Ectodermal cell (in vitro differentiated cells): ENCODE measurements around the gene SMARCA5.

Experiments used
- H3K27ac ChIP-seq: 2 replicates; pipeline ENCODE4 v1.7.0; 2013; ENCODE audit warnings: mild to moderate bottlenecking, low read depth, low read length; ENCODE audit not compliant: insufficient read depth, poor library complexity, severe bottlenecking
- H3K27me3 ChIP-seq: 2 replicates; pipeline ENCODE4 v1.7.0; 2013; ENCODE audit warnings: mild to moderate bottlenecking, low read length; ENCODE audit not compliant: insufficient read depth, control insufficient read depth, poor library complexity, severe bottlenecking
- H3K36me3 ChIP-seq: one replicate; pipeline ENCODE4 v1.7.0; 2013; ENCODE audit warnings: low read length; ENCODE audit not compliant: control insufficient read depth, insufficient read depth
- H3K4me1 ChIP-seq: one replicate; pipeline ENCODE4 v1.7.0; 2013; ENCODE audit warnings: low read length; ENCODE audit not compliant: control insufficient read depth, insufficient read depth
- H3K4me3 ChIP-seq: 2 replicates; pipeline ENCODE4 v1.7.0; 2013; ENCODE audit warnings: low read depth, low read length, control low read depth; ENCODE audit not compliant: insufficient read depth
- H3K9me3 ChIP-seq: 2 replicates; pipeline ENCODE4 v1.7.0; 2013; ENCODE audit warnings: mild to moderate bottlenecking, low read length, moderate library complexity; ENCODE audit not compliant: control insufficient read depth
- WGBS, 2 experiments: methylation state at CpG; one replicate each; pipeline ENCODE4 v1.1.7; 2013; ENCODE audit warnings: missing lambda C conversion rate in 2 of 2; 5-methylcytosine and 5-hydroxymethylcytosine counted together

The SMARCA5 gene

DNA sequence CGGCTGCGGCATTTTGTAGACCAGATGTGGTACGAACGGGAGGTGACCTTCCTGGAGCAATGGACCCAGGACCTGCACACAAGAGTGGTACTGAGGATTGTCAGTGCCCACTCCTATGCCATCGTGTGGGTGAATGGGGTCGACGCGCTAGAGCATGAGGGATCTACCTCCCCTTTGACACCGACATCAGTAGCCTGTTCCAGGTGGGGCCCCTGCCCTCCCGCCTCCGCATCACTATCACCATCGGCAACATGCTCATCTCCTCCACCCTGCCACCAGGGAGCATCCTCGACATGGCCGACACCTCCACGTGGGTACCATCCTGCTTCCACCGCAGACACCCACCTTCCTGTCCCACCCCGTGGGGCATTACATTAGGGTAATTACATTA lies 46.2 kb downstream of the SMARCA5 start:
- H3K4me3 ChIP-seq: peak overlapping the region; percentile 38
- H3K4me1 ChIP-seq: no peaks in the 10 kb centered on the region
- H3K36me3 ChIP-seq: no peaks in the 10 kb centered on the region
- H3K27ac ChIP-seq: no peak overlapping the region
- peaks cover 9% of the 10 kb centered on the region for H3K27me3 ChIP-seq
- H3K9me3 ChIP-seq: no peaks in the 10 kb centered on the region
- 78 to 84% methylated on average over 15 to 16 of the region's 17 CpGs for WGBS, 2 experiments

DNA sequence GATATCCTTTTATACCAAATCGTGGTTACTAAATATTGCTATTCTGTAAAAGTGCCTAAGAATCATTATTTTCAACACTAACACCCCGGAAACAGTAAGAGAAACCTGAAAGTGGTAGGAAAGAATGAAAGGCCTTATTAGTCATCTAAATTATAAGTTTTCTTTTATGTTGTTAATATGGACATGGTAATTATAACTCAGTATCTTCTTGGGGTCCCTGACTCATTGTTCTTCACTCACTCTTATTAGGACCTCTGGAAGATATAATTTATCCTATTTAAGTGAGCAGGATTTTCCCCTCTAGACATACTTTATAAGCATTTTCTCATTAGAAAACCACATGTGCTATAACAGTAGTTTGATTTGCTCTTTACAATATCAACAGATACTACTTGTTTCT lies 51.0 kb downstream of the SMARCA5 start:
- no peaks in the 10 kb centered on the region for H3K36me3 ChIP-seq
- no peak overlapping the region for H3K27ac ChIP-seq
- peaks cover 6% of the 10 kb centered on the region for H3K27me3 ChIP-seq
- no peaks in the 10 kb centered on the region for H3K4me1 ChIP-seq
- no peak overlapping the region for H3K4me3 ChIP-seq
- 88% methylated on average over 1 of the region's 2 CpGs; no CpG with 5 or more reads in 1 of the 2 experiments for WGBS, 2 experiments
- no peaks in the 10 kb centered on the region for H3K9me3 ChIP-seq

DNA sequence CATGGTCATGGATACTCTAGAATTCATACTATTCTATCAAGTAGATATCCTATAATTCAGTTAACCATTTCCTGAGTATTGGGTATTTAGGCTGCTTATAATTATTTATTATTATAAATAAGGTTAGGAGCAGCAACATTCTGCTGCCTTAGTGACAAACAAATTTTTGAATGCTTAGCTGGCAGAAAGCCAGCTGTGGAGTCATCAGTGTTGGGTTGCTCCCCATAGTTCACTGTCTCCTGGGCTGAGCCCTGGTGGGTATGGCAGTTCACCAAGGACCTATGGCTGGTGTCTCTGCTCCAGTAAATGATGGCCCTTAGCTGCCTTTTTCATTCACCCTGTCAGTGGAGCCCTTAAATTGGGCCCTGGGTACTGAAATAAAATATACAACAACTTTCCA lies 61.8 kb downstream of the SMARCA5 start:
- no peak overlapping the region for H3K27ac ChIP-seq
- H3K27me3 ChIP-seq: no peaks in the 10 kb centered on the region
- H3K9me3 ChIP-seq: no peaks in the 10 kb centered on the region
- no peaks in the 10 kb centered on the region for H3K36me3 ChIP-seq
- H3K4me1 ChIP-seq: no peaks in the 10 kb centered on the region
- no peak overlapping the region for H3K4me3 ChIP-seq

DNA sequence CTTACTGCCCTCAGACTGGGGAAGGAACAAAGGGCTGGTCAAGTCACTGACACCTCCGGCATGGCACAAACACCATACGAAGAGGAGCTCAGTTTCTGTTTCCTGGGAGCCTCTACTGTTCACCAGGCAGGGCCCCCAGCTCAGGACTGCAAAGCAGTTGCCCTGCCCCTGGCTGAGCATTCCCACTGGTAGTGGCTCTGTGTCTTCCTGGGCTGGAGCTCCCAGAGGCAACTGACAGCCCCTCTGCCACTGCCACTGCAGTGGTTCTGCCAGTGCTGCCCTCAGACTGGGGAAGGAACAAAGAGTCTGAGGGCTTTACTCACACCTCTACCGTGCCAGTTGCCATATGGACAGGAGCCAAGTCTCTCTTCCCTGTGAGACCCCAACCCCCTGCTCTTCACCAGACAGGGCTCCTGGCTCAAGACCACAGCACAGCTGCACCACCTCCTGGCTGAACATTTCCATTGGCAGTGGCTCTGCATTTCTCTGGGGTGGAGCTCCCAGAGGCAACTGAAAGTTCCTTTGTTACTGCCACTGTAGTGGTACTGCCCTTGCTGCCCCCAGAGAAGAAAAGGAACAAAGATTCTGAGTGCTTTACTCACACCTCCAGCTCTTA lies 67.9 kb downstream of the SMARCA5 start:
- Histone ChIP-seq H3K4me3 (no peak overlapping the region), H3K4me1 (no peaks in the 10 kb centered on the region), H3K9me3 (peaks cover 4% of the 10 kb centered on the region), H3K36me3 (no peaks in the 10 kb centered on the region), H3K27ac (no peak overlapping the region), H3K27me3 (no peaks in the 10 kb centered on the region)
- WGBS, 2 experiments: 90 to 91% methylated on average over 3 of the region's 3 CpGs

DNA sequence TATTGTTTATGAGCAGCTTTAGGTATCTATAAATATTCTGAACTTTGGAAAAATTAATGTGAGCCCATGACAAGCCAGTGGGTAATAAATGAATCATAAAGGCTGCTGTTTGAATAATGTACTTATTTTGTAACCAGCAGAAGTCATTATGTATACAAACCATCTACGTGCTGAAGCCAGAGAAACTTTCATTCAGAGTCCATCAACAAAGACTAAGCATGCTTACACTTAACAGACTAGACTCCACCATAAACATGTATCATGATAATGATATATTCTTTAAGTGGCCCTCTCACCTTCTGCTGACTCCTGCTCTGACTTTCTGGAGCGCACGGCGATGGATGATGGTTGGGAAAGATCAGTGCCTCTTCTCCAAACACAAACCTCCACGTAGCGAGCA lies 72.0 kb downstream of the SMARCA5 start:
- 94 to 95% methylated on average over 6 of the region's 6 CpGs for WGBS, 2 experiments
- peaks cover 4% of the 10 kb centered on the region for H3K9me3 ChIP-seq
- no peak overlapping the region for H3K27ac ChIP-seq
- H3K4me1 ChIP-seq: no peaks in the 10 kb centered on the region
- no peaks in the 10 kb centered on the region for H3K27me3 ChIP-seq
- no peaks in the 10 kb centered on the region for H3K36me3 ChIP-seq
- no peak overlapping the region for H3K4me3 ChIP-seq

DNA sequence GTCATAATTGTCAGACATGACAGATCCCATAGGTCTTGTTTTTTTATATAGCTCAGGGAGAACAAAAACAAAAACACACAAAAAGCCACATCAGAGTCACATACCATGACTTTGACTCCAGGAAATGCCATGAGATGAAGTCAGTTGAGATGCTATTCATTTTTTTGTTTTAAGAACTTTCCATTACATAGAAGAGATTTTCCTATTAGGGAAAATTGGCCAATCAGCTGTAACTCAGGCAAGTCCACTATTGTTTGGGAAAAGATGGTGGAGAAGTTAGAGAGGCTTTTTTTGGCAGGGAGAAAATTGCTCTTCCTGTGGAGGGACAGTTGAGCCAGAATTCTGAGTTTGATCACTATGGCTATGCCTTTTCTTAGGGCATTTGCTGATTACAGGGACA lies 72.6 kb downstream of the SMARCA5 start:
- Histone ChIP-seq H3K27me3 (no peaks in the 10 kb centered on the region), H3K27ac (no peak overlapping the region), H3K4me3 (no peak overlapping the region), H3K9me3 (peaks cover 4% of the 10 kb centered on the region), H3K36me3 (no peaks in the 10 kb centered on the region), H3K4me1 (no peaks in the 10 kb centered on the region)

DNA sequence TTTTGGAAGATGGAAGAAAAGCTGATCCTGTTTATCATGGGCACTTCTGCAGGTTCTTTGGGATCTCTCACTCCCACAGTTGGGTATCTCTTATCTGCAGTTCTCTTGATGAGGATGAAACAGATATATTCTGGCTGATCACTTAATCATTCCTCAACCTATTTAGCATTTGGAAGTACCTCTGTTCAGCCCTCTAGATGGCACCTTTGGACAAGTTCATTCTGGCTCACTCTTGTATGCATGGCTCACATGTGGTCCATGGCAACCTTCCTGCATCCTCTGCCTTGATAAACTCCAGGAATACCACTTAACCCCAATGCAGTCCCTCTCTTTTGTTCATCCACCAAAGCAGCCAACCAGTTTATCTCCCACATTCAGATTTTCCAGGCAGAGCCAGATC lies 74.2 kb downstream of the SMARCA5 start:
- Histone ChIP-seq H3K9me3 (peaks cover 4% of the 10 kb centered on the region), H3K4me3 (no peak overlapping the region), H3K27ac (no peak overlapping the region), H3K4me1 (no peaks in the 10 kb centered on the region), H3K27me3 (no peaks in the 10 kb centered on the region), H3K36me3 (no peaks in the 10 kb centered on the region)

DNA sequence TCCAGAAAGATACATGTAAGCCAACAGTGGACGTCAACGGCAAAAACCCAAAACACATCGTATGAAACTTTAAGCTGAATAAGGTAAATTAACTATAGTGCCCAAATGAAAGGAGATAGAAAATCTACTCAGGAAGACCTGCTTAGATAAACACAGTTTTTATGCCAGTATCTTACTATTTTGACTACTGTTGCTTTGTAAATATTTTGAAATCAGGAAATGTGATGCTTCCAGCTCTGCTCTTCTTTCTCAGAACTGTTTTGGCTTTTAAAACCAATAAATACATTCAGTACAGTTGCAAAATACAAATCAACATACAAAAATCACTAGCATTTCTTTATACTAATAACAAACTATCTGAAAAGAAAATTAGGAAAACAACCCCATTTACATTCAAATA lies 83.8 kb downstream of the SMARCA5 start:
- Histone ChIP-seq H3K4me1 (no peaks in the 10 kb centered on the region), H3K36me3 (no peaks in the 10 kb centered on the region), H3K27ac (no peak overlapping the region), H3K4me3 (no peak overlapping the region), H3K27me3 (no peaks in the 10 kb centered on the region), H3K9me3 (no peaks in the 10 kb centered on the region)
- WGBS, 2 experiments: 91 to 100% methylated on average over 2 to 3 of the region's 3 CpGs

DNA sequence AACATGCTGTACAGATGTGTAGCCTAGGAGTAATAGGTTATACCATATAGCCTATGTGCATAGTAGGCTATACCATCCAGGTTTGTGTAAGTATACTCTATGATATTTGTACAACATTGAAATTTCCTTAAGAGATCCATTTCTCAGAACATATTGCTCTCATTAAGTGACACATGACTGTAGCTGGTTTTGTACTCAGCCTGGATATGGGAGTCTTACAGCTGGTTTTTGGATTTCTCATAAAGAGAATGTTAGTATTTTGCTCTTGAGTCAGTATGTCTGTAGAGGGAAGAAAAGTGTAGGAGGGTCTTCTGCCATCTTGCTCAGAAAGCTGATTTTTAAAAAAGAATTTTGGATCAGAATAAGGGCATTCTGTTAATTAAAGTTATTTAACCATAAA lies 85.3 kb downstream of the SMARCA5 start:
- no peak overlapping the region for H3K4me3 ChIP-seq
- H3K27ac ChIP-seq: no peak overlapping the region
- H3K9me3 ChIP-seq: no peaks in the 10 kb centered on the region
- H3K4me1 ChIP-seq: no peaks in the 10 kb centered on the region
- H3K36me3 ChIP-seq: no peaks in the 10 kb centered on the region
- H3K27me3 ChIP-seq: no peaks in the 10 kb centered on the region

DNA sequence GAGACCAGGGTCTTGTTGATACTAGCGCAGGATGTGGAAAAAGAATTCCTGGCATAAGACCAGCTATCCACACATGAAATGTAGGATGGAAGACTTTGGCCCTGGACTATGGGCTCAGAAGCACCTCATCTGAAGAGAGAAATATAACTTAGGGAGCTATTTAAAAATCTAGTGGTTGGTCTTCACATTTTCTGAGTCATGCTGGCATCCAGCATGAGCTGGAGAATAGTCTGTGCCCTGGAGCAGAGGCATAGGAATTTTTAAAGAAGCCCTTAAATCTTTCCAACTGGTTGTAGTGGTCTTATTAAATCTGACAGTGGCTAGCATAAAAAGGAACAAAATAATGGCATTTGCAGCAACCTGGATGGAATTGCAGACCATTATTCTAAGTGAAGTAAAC lies 86.3 kb downstream of the SMARCA5 start:
- H3K4me3 ChIP-seq: no peak overlapping the region
- H3K27me3 ChIP-seq: no peaks in the 10 kb centered on the region
- H3K36me3 ChIP-seq: no peaks in the 10 kb centered on the region
- no peak overlapping the region for H3K27ac ChIP-seq
- WGBS, 2 experiments: 88% methylated on average over 1 of the region's 1 CpG
- no peaks in the 10 kb centered on the region for H3K4me1 ChIP-seq
- no peaks in the 10 kb centered on the region for H3K9me3 ChIP-seq

DNA sequence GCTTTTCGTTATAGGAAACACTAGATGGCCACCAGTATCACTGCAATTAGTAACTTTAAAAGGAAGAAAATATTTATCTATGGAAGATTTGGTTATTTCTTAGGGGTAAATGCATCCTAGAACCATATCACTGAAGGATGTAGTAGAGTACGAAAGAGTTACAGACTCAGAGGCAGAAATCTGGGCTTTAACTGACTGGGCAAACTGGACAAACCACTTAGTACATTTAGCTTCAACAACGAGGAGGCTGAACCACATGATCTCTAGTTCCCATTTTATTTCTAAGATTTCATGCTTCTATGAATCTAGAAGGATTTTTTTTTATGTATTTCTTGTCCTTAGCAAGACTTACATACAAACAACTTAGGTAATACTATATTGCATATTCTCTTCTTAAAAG lies 93.0 kb downstream of the SMARCA5 start:
- no peak overlapping the region for H3K27ac ChIP-seq
- H3K36me3 ChIP-seq: no peaks in the 10 kb centered on the region
- no peaks in the 10 kb centered on the region for H3K27me3 ChIP-seq
- H3K4me3 ChIP-seq: no peak overlapping the region
- H3K9me3 ChIP-seq: no peaks in the 10 kb centered on the region
- 91 to 97% methylated on average over 3 of the region's 3 CpGs for WGBS, 2 experiments
- H3K4me1 ChIP-seq: no peaks in the 10 kb centered on the region
